ENCODE results near the gene PFN4. TPM values are rescaled to one million over a fixed set of nuclear protein-coding genes. Genes with fewer than 3 reads are reported as not detected.
A peak's percentile ranks its signal among the peaks of the same experiment; 100 is the strongest.

The PFN4 gene, protein sequence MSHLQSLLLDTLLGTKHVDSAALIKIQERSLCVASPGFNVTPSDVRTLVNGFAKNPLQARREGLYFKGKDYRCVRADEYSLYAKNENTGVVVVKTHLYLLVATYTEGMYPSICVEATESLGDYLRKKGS
- under 1 TPM in 1 of 2 experiments, not detected in 1; 0.40 TPM for total RNA-seq

GRCh38 chr2:24123195-24123921, at the start of gene PFN4, which contains the start of gene FAM228B:
Gene PFN4 (minus strand): TSS chr2:24123334. CDS start chr2:24122535, 799 bp downstream.
Gene FAM228B (plus strand): TSS chr2:24123469. CDS start chr2:24124362, 893 bp downstream.
- no peak within 1 kb of the TSS for H3K27ac Mint-ChIP-seq
- POLR2A ChIA-PET = interaction anchor here (0.9 kb wide), 2 partner anchors 76 to 199 kb away, joined by 3 read pairs; partner anchors contain the start of gene WDCP
- peak within 1 kb of the TSS; percentile 72 for H3K4me3 Mint-ChIP-seq
- CTCF ChIA-PET = interaction anchor here (1.1 to 4.6 kb wide), 2 partner anchors 39 to 47 kb away, joined by 3 to 31 read pairs; partner anchors contain the start of genes SF3B6 and TP53I3
- DNase-seq = peak; percentile 82
- intact Hi-C loops (cut with micrococcal nuclease) = loop anchor here (2.0 kb wide), 2 partner anchors 47 to 77 kb away; partner anchors contain the start of genes SF3B6 and WDCP
- H3K27me3 Mint-ChIP-seq = no peaks in the 10 kb centered on the region
- H3K9me3 Mint-ChIP-seq = no peaks in the 10 kb centered on the region
- H3K4me1 Mint-ChIP-seq (ENCODE audit: low read depth) = peaks cover 10% of the 10 kb centered on the region
- H3K36me3 Mint-ChIP-seq = no peaks in the 10 kb centered on the region

GRCh38 chr2:24169023-24169422, 45.9 kb upstream of the PFN4 start:
- no peaks in the 10 kb centered on the region for H3K9me3 Mint-ChIP-seq
- H3K27me3 Mint-ChIP-seq = peaks cover 2% of the 10 kb centered on the region
- CTCF ChIA-PET = interaction anchor here (1.0 kb wide), 1 partner anchor 345 kb away, joined by 3 read pairs; no protein-coding TSS in a partner anchor
- H3K4me1 Mint-ChIP-seq (ENCODE audit: low read depth) = no peaks in the 10 kb centered on the region
- H3K36me3 Mint-ChIP-seq = no peaks in the 10 kb centered on the region
- intact Hi-C loops (cut with micrococcal nuclease) = no loop called here
- no peak overlapping the region for H3K27ac Mint-ChIP-seq
- no peak overlapping the region for H3K4me3 Mint-ChIP-seq
- POLR2A ChIA-PET = interaction anchor here (0.6 kb wide), 1 partner anchor 203 kb away, joined by 5 read pairs; no protein-coding TSS in a partner anchor
- DNase-seq = no peak

DNA sequence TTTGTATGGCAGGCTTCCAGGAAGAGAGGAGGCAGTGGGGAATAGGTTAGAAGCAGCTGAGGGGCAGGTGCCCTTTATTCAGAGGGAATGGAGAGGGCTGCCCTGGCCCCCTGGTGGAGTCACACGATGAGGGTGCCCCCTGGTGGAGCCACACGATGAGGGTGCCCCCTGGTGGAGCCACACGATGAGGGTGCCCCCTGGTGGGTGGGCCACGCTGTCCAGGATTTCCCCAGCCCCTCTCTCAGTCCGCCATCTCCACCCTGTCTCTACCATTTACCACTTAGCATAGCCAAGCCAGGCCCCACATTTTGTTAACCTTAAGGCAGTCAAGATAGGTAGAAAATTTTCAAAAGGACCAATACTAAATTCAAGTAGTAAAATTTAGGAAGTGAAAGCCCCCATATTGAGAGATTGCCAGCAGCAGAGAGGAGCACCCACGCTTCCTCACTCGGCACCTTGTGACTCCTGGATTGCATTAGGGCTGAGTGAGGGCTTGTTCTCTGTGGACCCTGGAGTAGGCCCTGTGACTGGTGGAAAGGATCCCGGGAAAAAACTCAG, 41.4 kb upstream of the PFN4 start:
- Mint-ChIP-seq H3K4me1 (ENCODE audit: low read depth) (no peaks in the 10 kb centered on the region), H3K9me3 (peaks cover 3% of the 10 kb centered on the region), H3K27me3 (no peaks in the 10 kb centered on the region), H3K27ac (no peak overlapping the region), H3K4me3 (no peak overlapping the region), H3K36me3 (no peaks in the 10 kb centered on the region)
- DNase-seq = peak; percentile 58
- intact Hi-C loops (cut with micrococcal nuclease) = loop anchor here (1.0 to 5.0 kb wide), 2 partner anchors 237 to 340 kb away; partner anchors contain the start of gene ATAD2B
- POLR2A ChIA-PET = no interaction called here
- CTCF ChIA-PET = interaction anchor here (0.7 to 4.7 kb wide), 5 partner anchors 9 to 340 kb away, joined by 3 to 33 read pairs (median 5); partner anchors contain the start of gene TP53I3

GRCh38 chr2:24163601-24164000, 40.5 kb upstream of the PFN4 start:
- no peaks in the 10 kb centered on the region for H3K27me3 Mint-ChIP-seq

DNA sequence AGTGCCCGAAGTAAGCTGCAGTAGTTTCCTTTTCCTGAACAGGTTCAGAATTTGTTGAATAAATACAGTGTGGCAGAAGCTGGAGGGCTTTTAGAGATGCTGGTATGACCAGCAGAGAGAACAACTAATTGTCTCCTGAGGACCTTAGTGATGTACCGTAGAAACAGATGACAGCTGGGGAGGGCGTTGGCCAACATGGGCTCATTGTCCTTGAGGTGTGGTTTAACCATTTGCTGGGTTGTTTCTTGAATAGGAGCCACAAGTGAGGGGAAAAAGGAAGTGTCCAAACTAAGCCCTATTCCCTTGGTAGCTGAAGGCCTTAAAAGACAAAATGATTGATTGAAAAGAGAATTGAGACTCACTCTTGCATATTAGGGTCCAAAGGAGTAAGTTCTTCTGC, 40.1 kb upstream of the PFN4 start:
- intact Hi-C loops (cut with micrococcal nuclease) = loop anchor here (5.0 kb wide), 1 partner anchor 236 kb away; the partner anchor contains the start of gene ATAD2B
- ChIA-PET POLR2A (no interaction called here), CTCF (interaction anchor here (0.9 to 4.7 kb wide), 5 partner anchors 10 to 339 kb away, joined by 3 to 33 read pairs (median 7); partner anchors contain the start of gene TP53I3)
- H3K27me3 Mint-ChIP-seq = no peaks in the 10 kb centered on the region
- no peak for DNase-seq
- peaks cover 3% of the 10 kb centered on the region for H3K9me3 Mint-ChIP-seq
- H3K27ac Mint-ChIP-seq = no peak overlapping the region
- no peaks in the 10 kb centered on the region for H3K4me1 Mint-ChIP-seq (ENCODE audit: low read depth)
- no peak overlapping the region for H3K4me3 Mint-ChIP-seq
- no peaks in the 10 kb centered on the region for H3K36me3 Mint-ChIP-seq

More at GRCh38 chr2:24163601-24164000, 40.5 kb upstream of the PFN4 start:
- H3K4me1 Mint-ChIP-seq (ENCODE audit: low read depth) = no peaks in the 10 kb centered on the region
- no peak overlapping the region for H3K27ac Mint-ChIP-seq
- no peak overlapping the region for H3K4me3 Mint-ChIP-seq
- POLR2A ChIA-PET = no interaction called here
- DNase-seq = no peak
- CTCF ChIA-PET = interaction anchor here (0.7 to 4.7 kb wide), 6 partner anchors 10 to 339 kb away, joined by 3 to 33 read pairs (median 4); partner anchors contain the start of gene TP53I3
- H3K9me3 Mint-ChIP-seq = peaks cover 3% of the 10 kb centered on the region
- intact Hi-C loops (cut with micrococcal nuclease) = loop anchor here (5.0 kb wide), 1 partner anchor 236 kb away; the partner anchor contains the start of gene ATAD2B
- H3K36me3 Mint-ChIP-seq = no peaks in the 10 kb centered on the region

GRCh38 chr2:24162494-24162893, 39.4 kb upstream of the PFN4 start:
- H3K4me3 Mint-ChIP-seq = no peak overlapping the region
- ChIA-PET CTCF (interaction anchor here (1.0 to 4.7 kb wide), 3 partner anchors 9 to 338 kb away, joined by 3 to 33 read pairs (median 11); partner anchors contain the start of gene TP53I3), POLR2A (no interaction called here)
- H3K36me3 Mint-ChIP-seq = no peaks in the 10 kb centered on the region
- H3K9me3 Mint-ChIP-seq = peaks cover 3% of the 10 kb centered on the region
- H3K27ac Mint-ChIP-seq = no peak overlapping the region
- DNase-seq = no peak
- H3K27me3 Mint-ChIP-seq = no peaks in the 10 kb centered on the region
- intact Hi-C loops (cut with micrococcal nuclease) = loop anchor here (5.0 kb wide), 1 partner anchor 235 kb away; the partner anchor contains the start of gene ATAD2B
- no peaks in the 10 kb centered on the region for H3K4me1 Mint-ChIP-seq (ENCODE audit: low read depth)

DNA sequence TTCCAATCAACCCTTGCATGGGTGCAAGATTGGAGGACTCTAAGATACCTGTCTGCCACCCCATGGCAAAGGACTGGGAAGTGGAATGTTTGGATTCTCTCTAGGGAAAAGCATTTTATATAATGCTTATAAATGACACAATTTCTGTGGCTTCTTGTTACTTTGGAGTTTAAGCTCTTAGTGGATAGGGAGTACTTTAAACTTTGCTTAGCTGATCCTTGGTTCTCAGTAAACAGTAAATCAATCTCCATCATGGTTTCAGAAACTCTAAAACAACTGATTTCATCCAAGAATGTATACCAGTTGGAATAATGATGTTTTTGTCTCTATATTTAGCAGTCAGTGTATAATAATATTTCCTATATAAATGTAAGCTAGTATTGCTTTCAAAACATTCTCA, 37.6 kb upstream of the PFN4 start:
- peaks cover 3% of the 10 kb centered on the region for H3K9me3 Mint-ChIP-seq
- H3K27ac Mint-ChIP-seq = no peak overlapping the region
- intact Hi-C loops (cut with micrococcal nuclease) = loop anchor here (5.0 kb wide), 1 partner anchor 233 kb away; the partner anchor contains the start of gene ATAD2B
- no peak overlapping the region for H3K4me3 Mint-ChIP-seq
- no peaks in the 10 kb centered on the region for H3K36me3 Mint-ChIP-seq
- H3K27me3 Mint-ChIP-seq = no peaks in the 10 kb centered on the region
- ChIA-PET CTCF (interaction anchor here (2.6 to 4.7 kb wide), 2 partner anchors 77 to 336 kb away, joined by 11 to 33 read pairs; partner anchors contain the start of gene TP53I3), POLR2A (no interaction called here)
- H3K4me1 Mint-ChIP-seq (ENCODE audit: low read depth) = no peaks in the 10 kb centered on the region
- no peak for DNase-seq

GRCh38 chr2:24159708-24160107, 36.6 kb upstream of the PFN4 start:
- ChIA-PET POLR2A (no interaction called here), CTCF (interaction anchor here (4.7 kb wide), 1 partner anchor 335 kb away, joined by 33 read pairs; no protein-coding TSS in a partner anchor)
- no peak overlapping the region for H3K27ac Mint-ChIP-seq
- H3K36me3 Mint-ChIP-seq = no peaks in the 10 kb centered on the region
- no peak for DNase-seq
- H3K27me3 Mint-ChIP-seq = no peaks in the 10 kb centered on the region
- intact Hi-C loops (cut with micrococcal nuclease) = loop anchor here (5.0 kb wide), 1 partner anchor 232 kb away; the partner anchor contains the start of gene ATAD2B
- H3K9me3 Mint-ChIP-seq = peaks cover 3% of the 10 kb centered on the region
- no peaks in the 10 kb centered on the region for H3K4me1 Mint-ChIP-seq (ENCODE audit: low read depth)
- no peak overlapping the region for H3K4me3 Mint-ChIP-seq

- Mint-ChIP-seq H3K36me3 (no peaks in the 10 kb centered on the region), H3K4me1 (ENCODE audit: low read depth) (no peaks in the 10 kb centered on the region), H3K4me3 (no peak overlapping the region), H3K27ac (no peak overlapping the region), H3K9me3 (peaks cover 3% of the 10 kb centered on the region), H3K27me3 (no peaks in the 10 kb centered on the region)
- POLR2A ChIA-PET = no interaction called here
- intact Hi-C loops (cut with micrococcal nuclease) = no loop called here
- no peak for DNase-seq
- CTCF ChIA-PET = no interaction called here
Measured at GRCh38 chr2:24158131-24158530, 35.0 kb upstream of the PFN4 start.

GRCh38 chr2:24153478-24153877, 30.3 kb upstream of the PFN4 start:
- CTCF ChIA-PET = no interaction called here
- no peaks in the 10 kb centered on the region for H3K4me1 Mint-ChIP-seq (ENCODE audit: low read depth)
- H3K36me3 Mint-ChIP-seq = peaks cover 6% of the 10 kb centered on the region
- intact Hi-C loops (cut with micrococcal nuclease) = no loop called here
- no peaks in the 10 kb centered on the region for H3K27me3 Mint-ChIP-seq
- no peak overlapping the region for H3K27ac Mint-ChIP-seq
- no peak for DNase-seq
- H3K9me3 Mint-ChIP-seq = peaks cover 5% of the 10 kb centered on the region
- POLR2A ChIA-PET = no interaction called here
- H3K4me3 Mint-ChIP-seq = no peak overlapping the region

DNA sequence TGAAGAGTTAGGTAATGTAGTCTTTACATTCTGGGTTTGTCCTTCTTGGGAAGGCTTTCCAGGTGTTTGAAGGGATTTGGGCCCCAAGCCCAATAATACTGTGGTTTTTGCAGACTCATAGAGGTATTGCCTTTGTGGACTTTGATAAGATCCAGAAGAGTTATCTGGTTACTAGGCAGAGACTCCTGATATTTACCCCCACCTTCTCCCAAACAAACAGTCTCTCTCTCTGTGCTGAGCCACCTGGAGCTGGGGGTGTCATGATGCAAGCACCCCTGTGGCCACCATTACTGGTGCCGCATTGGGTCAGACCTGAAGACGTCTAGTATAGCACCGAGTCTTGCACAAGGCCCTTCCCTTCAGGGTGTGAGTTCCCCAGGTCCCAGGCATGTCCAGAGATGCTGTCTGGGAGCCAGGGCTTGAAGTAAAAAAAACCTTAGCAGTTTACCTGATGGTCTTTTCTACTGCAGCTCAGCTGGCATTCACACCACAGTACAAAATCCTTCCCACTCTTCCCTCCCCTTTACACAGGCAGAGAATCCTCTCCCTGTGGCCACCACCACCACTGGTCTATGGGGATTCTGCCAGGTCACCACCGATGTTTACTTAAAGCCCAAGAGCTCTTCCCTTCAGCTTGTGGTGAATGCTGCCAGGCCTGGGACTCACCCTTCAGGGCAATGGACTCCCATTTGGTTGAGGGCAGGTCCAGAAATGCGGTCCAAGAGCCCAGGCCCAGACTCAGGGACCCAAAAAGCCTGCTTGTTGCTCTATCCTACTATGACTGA, 29.5 kb upstream of the PFN4 start:
- H3K27me3 Mint-ChIP-seq = no peaks in the 10 kb centered on the region
- H3K27ac Mint-ChIP-seq = no peak overlapping the region
- intact Hi-C loops (cut with micrococcal nuclease) = no loop called here
- CTCF ChIA-PET = no interaction called here
- peaks cover 12% of the 10 kb centered on the region for H3K36me3 Mint-ChIP-seq
- H3K9me3 Mint-ChIP-seq = peaks cover 12% of the 10 kb centered on the region
- POLR2A ChIA-PET = no interaction called here
- DNase-seq = no peak
- no peak overlapping the region for H3K4me3 Mint-ChIP-seq
- H3K4me1 Mint-ChIP-seq (ENCODE audit: low read depth) = no peaks in the 10 kb centered on the region
